ENCODE data around the gene CALML5. TPM values are rescaled to one million over a fixed set of nuclear protein-coding genes. Genes with fewer than 3 reads are reported as not detected.

The CALML5 gene
- total RNA-seq, 1 experiment from 2014 or later = not detected

DNA sequence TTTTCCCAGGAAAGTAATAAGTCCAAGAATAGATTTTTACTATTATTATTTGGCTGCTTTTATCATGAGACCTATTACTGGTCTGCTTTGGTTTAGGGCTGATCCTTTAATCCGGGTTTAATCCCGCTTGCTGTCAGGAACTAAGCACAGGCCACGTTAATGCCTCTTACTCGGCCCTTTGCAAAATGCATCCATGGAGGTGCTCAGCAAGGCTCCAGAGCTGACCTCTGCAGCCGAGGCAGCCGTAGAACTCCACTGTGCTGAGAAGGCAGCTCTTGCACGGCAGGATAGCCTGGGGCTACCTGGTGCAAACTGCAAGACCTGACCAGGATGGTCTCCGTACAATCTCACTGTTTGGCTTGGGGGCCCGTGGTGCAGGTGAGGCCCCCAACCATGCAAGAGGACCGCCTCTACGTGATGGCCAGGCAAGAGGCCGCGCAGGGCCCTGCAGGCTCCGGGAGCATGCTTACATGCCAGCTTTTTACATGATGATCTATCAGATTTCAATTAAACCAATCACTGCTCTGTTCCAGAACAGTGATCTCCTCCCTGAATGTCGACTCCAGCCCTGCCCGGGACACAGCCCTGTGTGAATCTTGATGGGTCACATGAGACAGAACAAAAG, 15.0 kb upstream of the CALML5 start:
- Histone ChIP-seq H3K27ac (ENCODE audit: low read length) (no peak overlapping the region), H3K4me3 (ENCODE audit: low read length) (no peak overlapping the region), H3K4me2 (ENCODE audit: low read length) (no peak overlapping the region), H2AFZ (ENCODE audit: low read length) (no peak overlapping the region), H3F3A (ENCODE audit: low read length, unreplicated experiment) (no peaks in the 10 kb centered on the region), H3K4me1 (ENCODE audit: insufficient read depth, low read length) (0 out of 2 replicates have a peak, but pooled peaks cover 5% of the 10 kb centered on the region), H3K9me3 (ENCODE audit: low read length) (no peaks in the 10 kb centered on the region), H3K9me2 (replicated peaks; ENCODE audit: low read length) (no peaks in the 10 kb centered on the region), H3K36me3 (ENCODE audit: low read depth, low read length) (no peaks in the 10 kb centered on the region), H3K27me3 (ENCODE audit: low read length) (no peaks in the 10 kb centered on the region), H3K9ac (ENCODE audit: low read length) (no peak overlapping the region), H3K79me2 (ENCODE audit: low read length) (no peaks in the 10 kb centered on the region), H4K20me1 (ENCODE audit: low read length) (no peaks in the 10 kb centered on the region)
- DNase-seq (no peak), ATAC-seq (no peak)
- intact Hi-C loops (cut with micrococcal nuclease) = no loop called here
- TF ChIP-seq, protein P1, sequence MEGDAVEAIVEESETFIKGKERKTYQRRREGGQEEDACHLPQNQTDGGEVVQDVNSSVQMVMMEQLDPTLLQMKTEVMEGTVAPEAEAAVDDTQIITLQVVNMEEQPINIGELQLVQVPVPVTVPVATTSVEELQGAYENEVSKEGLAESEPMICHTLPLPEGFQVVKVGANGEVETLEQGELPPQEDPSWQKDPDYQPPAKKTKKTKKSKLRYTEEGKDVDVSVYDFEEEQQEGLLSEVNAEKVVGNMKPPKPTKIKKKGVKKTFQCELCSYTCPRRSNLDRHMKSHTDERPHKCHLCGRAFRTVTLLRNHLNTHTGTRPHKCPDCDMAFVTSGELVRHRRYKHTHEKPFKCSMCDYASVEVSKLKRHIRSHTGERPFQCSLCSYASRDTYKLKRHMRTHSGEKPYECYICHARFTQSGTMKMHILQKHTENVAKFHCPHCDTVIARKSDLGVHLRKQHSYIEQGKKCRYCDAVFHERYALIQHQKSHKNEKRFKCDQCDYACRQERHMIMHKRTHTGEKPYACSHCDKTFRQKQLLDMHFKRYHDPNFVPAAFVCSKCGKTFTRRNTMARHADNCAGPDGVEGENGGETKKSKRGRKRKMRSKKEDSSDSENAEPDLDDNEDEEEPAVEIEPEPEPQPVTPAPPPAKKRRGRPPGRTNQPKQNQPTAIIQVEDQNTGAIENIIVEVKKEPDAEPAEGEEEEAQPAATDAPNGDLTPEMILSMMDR (conservative IDR thresholded peaks at IDR 0.05; ENCODE audit: low read depth, low read length) = no peak
- TF ChIP-seq EZH2 (IDR thresholded peaks at IDR 0.05; ENCODE audit: low read length, unreplicated experiment) (no peak), EZH2phosphoT487 (IDR thresholded peaks at IDR 0.05; ENCODE audit: borderline replicate concordance, low read length) (no peak)
- ChIA-PET CTCF (no interaction called here), POLR2A (ENCODE audit: unreplicated experiment) (no interaction called here)
- BruUV-seq (replicated peaks) = no TSS peak

DNA sequence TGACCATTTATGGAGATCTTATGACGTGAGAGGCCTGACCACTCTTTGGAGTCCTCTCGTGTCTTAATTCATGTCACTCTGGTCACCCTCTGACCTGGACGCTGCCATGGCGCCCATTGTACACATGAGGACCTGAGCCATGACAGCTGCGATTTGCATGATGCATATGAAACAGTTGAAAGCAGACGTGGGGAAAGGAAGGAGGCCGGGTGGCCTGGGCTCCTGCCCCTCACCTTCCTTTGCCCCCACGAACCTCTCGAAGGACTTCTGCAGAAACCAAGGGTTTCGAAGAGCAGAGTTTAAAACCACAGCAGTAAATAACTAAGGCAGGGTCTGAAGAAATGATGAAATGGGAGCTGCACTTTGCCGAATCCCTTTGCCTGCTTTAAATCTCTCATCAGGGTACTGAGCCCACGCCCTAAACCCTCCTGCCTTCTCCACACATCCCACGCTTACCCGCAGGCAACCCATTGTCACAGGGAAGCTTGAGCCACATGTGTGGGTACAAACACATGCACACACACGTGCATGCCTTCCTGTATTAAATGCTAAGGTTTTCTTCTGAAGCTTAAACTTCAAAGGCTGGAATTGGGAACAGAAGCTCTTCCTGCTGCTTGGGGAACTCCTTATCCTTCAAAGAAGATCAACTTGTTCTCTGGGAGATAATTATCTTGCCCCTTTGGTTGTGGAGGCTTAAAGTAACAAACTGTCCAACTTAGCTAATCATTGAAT, 13.7 kb upstream of the CALML5 start:
- Histone ChIP-seq H3K27me3 (ENCODE audit: low read length) (no peaks in the 10 kb centered on the region), H3K9ac (ENCODE audit: low read length) (no peak overlapping the region), H3K27ac (ENCODE audit: low read length) (no peak overlapping the region), H2AFZ (ENCODE audit: low read length) (no peak overlapping the region), H3K4me1 (ENCODE audit: insufficient read depth, low read length) (0 out of 2 replicates have a peak, but pooled peaks cover 2% of the 10 kb centered on the region), H3K9me3 (ENCODE audit: low read length) (no peaks in the 10 kb centered on the region), H3K9me2 (replicated peaks; ENCODE audit: low read length) (no peaks in the 10 kb centered on the region), H3F3A (ENCODE audit: low read length, unreplicated experiment) (no peaks in the 10 kb centered on the region), H3K79me2 (ENCODE audit: low read length) (no peaks in the 10 kb centered on the region), H3K36me3 (ENCODE audit: low read depth, low read length) (no peaks in the 10 kb centered on the region), H4K20me1 (ENCODE audit: low read length) (no peaks in the 10 kb centered on the region), H3K4me3 (ENCODE audit: low read length) (no peak overlapping the region), H3K4me2 (ENCODE audit: low read length) (no peak overlapping the region)
- POLR2A ChIA-PET (ENCODE audit: unreplicated experiment) = no interaction called here
- intact Hi-C loops (cut with micrococcal nuclease) = no loop called here
- TF ChIP-seq EZH2phosphoT487 (IDR thresholded peaks at IDR 0.05; ENCODE audit: borderline replicate concordance, low read length) = no peak
- TF ChIP-seq, protein P1 (conservative IDR thresholded peaks at IDR 0.05; ENCODE audit: low read depth, low read length) = no peak
- no peak for TF ChIP-seq EZH2 (IDR thresholded peaks at IDR 0.05; ENCODE audit: low read length, unreplicated experiment)
- CTCF ChIA-PET = no interaction called here
- DNase-seq (no peak), ATAC-seq (no peak)
- no TSS peak for BruUV-seq (replicated peaks)

DNA sequence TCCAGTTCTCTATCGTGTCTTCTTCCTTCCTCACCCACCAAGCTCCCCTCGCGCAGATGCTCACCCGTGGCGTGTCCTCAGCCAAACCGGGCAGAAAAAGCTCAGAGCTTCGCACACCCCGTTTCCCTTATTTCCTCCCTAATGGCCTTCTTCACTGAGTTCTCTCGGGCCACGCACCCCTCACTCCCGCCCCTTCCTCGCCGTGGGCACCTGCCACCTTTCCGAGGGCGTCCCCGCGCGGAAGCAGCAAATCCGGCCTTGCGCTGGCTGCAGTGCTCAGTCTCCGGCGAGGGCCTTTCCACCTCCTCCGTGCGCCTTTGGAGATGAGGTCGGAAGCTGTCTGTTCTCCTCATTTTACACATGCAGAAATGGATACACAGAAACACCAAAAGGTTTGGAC, 13.0 kb upstream of the CALML5 start:
- CTCF ChIA-PET = no interaction called here
- no peak for DNase-seq
- Histone ChIP-seq H3K4me1 (ENCODE audit: insufficient read depth, low read length) (no peaks in the 10 kb centered on the region), H3K36me3 (ENCODE audit: low read depth, low read length) (no peaks in the 10 kb centered on the region), H3K79me2 (ENCODE audit: low read length) (no peaks in the 10 kb centered on the region), H3K27ac (ENCODE audit: low read length) (no peak overlapping the region), H3K4me3 (ENCODE audit: low read length) (no peak overlapping the region), H3K9me2 (replicated peaks; ENCODE audit: low read length) (no peaks in the 10 kb centered on the region), H3K9ac (ENCODE audit: low read length) (no peak overlapping the region), H2AFZ (ENCODE audit: low read length) (no peak overlapping the region), H3K9me3 (ENCODE audit: low read length) (no peaks in the 10 kb centered on the region), H3K27me3 (ENCODE audit: low read length) (no peaks in the 10 kb centered on the region), H3K4me2 (ENCODE audit: low read length) (no peak overlapping the region), H4K20me1 (ENCODE audit: low read length) (no peaks in the 10 kb centered on the region), H3F3A (ENCODE audit: low read length, unreplicated experiment) (no peaks in the 10 kb centered on the region)
- TF ChIP-seq EZH2phosphoT487 (IDR thresholded peaks at IDR 0.05; ENCODE audit: borderline replicate concordance, low read length) = no peak
- intact Hi-C loops (cut with micrococcal nuclease) = no loop called here
- POLR2A ChIA-PET (ENCODE audit: unreplicated experiment) = interaction anchor here (0.5 kb wide), 1 partner anchor 396 kb away, joined by 3 read pairs; no protein-coding TSS in a partner anchor
- no peak for ATAC-seq
- no TSS peak for BruUV-seq (replicated peaks)
